Measurements from ENCODE around the gene SYNE2.

The SYNE2 gene

DNA sequence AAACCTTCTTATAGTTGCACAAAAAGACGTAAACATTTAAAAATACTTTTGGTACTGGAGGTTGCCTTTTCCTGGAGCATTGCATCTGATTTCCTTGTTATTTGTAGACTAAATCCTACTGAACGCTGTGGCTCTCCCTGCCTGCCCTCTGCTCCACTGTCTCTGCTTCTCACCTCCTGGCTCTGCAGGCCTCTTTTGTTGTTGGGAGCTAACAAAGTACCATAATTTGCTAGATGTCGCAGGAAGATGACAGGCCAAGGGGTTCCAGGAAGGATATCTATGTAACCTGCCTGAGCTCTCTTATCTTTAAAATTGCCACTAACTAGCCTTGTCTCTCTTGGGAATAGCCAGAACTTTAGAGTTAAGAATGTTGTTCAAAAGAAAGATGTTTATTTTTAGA lies 21.4 kb downstream of the SYNE2 start:
- DNase-seq (ENCODE audit: low read depth in 2 of 2) = no peak

DNA sequence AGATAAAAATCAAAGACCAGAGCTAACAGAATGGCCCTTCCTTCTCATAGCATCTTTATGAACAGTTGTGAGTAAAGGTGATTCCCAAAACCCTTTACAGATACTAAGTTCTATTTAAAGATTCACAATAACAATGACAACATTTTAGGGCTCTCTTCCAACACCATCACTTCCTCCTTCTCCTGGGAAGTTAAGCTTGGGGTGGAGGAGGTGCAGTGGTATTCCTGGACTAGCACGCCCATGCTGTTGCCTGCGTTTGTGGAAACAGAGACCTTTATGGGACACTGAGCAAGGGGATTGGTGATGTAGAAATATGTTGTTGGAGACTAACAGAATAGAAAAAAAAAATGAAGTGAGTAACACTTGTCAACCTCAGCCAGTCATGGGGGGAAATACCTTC lies 22.5 kb downstream of the SYNE2 start:
- no peak for DNase-seq (ENCODE audit: low read depth in 2 of 2)

DNA sequence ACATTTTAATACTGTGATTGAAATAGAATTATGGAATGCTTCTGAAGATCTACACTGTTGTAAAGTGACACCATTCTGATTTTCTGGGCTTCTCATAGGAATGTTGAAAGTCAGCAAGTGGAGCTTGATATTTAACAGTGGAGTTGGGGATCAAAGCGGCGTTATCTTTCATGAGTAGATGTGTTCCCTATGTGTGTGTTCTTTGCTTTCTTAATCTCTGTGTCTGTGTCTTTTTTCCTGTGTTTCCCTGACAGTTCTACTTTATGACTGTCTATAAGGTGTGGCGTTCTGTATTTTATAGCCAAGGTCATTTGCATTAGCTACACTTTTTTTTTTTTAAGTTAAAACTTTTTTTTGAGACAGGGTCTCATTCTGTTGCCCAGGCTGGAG lies 24.7 kb downstream of the SYNE2 start:
- DNase-seq (ENCODE audit: low read depth in 2 of 2) = no peak

DNA sequence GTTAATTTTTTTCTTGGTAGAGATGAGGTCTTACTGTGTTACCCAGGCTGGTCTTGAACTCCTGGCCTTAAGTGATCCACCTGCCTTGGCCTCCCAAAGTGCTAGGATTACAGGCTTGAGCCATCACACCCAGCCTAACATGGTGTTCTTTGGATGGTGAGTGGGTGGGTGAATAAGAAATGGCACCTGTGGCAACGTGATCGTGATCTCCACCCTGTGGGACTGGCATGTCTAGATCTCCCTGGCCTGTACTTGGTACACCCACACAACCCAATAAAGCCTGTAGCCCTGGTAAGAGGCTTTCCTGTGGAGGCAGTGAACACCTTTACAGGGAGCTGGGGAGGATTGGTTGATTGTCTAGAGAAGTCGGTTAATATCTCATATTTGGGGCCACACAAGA lies 25.2 kb downstream of the SYNE2 start:
- no peak for DNase-seq (ENCODE audit: low read depth in 2 of 2)

DNA sequence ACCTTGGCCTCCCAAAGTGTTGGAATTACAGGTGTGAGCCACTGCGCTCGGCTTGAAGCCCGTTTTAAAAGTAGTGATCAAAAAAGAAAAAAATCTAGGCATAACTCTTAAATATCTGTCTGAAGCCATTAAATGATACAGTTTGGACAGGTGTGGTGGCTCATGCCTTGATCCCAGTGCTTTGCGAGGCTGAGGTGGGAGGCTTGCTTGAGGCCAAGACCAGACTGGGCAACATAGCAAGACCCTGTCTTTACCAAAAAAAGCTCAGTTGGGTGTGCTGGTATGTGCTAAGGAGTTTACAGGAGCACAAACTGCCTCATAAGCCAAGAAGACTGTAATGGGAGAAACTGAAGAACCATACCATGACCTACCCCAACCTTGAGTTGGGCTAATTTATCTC lies 26.0 kb downstream of the SYNE2 start:
- no peak for DNase-seq (ENCODE audit: low read depth in 2 of 2)

DNA sequence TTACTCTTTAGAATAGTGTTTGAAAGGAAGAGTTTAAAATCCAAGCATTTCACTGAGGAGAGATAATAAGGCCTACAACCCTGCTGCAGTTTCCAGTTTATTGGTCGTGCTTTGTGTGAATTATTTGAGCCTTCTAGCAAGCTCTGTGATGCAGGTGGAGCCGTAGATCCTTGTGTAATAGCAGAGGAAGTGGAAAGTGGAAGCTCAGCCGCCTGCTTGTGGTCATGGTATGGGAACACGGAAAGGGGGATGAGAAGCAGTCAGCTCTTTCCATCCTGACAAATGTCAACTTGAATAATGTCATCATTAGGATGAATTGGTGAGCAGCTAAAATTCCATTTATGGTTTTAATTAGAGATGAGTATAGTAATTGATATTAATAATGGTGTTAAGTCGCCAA lies 29.1 kb downstream of the SYNE2 start:
- no peak for DNase-seq (ENCODE audit: low read depth in 2 of 2)

DNA sequence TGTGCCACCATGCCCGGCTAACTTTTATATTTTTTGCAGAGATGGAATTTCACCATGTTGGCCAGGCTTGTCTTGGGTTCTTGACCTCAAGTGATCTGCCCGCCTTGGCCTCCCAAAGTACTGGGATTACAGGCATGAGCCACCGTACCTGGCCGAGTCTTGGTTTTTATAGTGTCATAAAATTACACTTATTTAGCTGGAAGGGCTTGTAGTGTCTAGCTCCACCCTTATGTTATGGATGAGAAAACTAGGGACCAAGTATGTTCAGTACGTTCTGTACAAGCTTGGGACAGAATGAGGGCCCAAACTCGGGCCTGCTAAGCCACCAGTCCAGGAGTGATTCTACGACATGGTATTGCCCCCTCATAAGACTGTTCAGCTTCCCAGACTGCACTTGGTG lies 35.1 kb downstream of the SYNE2 start:
- DNase-seq (ENCODE audit: low read depth in 2 of 2) = no peak

DNA sequence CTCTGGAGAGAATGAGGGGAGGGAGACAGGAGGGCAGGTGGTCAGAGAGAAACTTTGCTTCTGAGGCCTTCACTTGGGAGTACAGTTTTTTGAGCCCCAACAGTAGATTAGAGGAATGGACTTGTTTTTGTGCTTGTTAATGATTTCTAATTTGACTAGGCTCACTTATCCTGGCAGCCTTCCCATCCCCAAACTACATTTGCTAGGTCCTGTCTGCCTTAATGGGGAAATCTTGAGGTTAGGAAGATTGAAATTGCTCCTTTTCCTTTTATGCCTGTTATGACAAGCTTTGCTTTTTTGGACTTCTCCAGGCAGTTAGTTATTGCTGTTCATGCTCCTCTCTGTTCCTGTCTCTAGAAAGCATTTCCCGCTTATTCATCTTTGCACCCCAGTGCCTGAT lies 37.7 kb downstream of the SYNE2 start:
- DNase-seq (ENCODE audit: low read depth in 2 of 2) = no peak

DNA sequence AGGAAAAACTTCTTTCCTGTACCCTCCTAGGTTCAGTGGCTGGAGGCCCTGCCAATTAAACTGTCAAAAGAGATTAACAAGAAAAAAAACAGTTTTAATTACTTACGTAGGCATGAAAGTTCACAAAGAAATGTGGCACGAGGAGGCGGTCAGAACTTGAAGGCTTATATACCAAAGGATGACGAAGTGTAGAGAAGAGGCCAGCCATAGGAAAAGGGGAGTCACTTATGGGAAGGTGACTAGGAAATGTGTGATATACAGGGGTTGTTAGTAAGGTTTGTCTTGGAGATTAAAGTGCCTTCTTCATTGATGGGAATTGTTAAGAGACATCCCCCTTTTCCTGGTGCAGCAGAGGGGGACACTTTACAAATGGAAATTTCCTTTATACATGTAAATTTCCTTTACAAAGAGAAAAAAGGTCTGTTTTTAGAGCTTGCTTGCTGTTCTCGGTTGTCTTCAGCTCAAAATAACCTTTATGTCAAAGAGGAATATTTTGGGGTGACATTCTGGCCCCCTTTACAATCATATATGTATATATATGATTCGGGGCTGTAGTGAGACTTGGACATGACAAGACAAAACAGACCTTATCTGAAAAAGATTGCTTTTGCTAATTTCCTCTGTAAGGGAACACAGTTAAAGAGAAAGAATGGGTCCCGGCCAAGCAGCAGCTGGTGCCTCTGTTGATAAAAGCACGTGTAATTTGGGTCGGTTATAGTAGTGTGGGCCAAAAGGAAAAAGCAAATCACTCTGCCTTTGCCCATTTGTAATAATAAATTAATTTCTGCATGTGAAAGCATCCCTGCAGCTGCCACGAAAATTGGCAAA lies 38.6 kb downstream of the SYNE2 start:
- no peak for DNase-seq (ENCODE audit: low read depth in 2 of 2)

DNA sequence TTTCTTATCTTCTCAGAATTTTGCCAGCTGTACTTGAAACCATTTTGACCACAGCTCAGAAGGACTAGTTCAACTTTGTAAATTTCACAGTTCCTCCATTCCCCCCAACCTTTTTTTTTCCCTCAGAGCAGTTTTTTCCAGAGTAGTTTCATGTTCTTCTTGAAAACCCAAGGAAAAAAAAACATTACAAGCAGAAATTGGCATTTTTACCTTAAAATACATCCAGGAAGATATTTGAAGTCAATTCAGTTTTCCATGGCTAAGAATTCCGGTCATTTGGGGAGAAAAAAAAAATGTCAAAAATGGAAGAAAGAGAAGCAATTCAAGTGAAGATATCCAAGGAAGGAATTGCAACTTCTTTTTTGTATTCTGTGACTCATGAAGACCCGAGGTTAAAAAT lies 39.5 kb downstream of the SYNE2 start:
- DNase-seq (ENCODE audit: low read depth in 2 of 2) = no peak

DNA sequence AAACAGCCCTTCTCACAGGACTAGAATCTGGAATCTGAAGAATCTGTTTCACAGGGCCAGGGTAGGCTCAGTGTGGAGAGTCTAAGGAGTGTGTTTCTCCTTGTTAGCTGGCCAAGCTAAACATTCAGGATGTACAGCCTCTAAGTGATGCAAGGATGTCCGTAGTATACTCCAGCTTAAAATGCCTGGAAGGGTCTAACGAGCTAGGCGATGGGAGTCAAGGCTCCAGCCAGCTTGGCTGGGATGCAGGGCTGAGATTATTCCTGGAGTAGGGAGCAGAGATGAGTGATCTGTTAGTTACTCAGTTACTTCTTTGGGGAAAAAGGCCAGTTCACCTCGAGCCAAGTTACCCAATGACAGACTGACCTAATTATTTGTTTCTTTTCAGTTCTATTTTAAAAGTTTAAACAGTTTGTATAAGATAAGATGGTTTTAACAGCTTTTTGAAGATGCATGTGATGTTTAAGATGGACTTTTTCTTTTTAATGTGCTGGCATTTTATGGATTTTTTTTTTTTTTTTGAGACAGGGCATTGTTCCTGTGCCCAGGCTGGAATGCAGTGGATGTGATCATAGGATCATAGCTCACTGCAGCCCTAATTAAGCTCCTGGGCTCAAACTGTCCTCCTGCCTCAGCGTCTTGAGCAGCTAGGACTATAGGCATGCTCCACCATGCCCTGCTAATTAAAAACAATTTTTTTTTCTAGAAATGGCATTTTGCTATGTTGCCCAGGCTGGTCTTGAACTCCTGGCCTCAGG lies 41.1 kb downstream of the SYNE2 start:
- DNase-seq (ENCODE audit: low read depth in 2 of 2) = no peak

DNA sequence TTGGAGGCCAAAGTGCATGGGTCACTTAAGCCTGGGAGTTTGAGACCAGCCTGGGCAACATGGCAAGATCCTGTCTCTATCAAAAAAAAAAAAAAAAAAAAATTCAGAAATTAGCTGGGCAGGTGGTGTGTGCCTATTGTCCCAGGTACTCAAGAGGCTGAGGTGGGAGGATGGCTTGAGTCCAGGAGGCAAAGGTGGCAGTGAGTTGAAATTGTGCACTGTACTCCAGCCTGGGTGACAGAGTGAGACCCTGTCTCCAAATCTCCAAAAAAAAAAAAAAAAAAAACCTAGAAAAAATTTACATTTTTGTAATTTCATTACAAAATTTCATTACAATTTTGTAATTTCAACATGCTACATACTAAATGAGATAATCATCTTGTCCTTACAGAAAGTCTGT lies 42.7 kb downstream of the SYNE2 start:
- DNase-seq (ENCODE audit: low read depth in 2 of 2) = no peak

DNA sequence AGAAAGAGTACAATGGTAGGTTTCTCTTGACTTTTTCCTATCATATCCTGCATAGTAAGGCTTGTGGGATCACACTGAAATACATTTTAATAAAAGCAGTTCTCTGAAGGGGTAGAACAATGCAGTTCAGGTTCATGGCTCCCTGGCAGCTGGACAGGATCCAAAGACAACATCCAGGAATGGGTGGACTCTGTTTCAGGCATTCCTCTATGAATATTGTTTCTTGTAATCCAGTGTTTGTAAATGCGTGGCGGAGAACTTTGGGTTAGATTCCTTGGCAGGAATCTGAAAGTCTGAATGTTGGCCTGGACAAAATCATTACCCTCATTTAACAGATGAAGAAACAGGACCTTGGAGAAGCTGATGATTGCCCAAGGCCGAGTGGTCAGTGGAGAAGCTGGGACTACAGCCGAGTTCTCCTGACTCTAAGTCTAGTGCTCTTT lies 43.5 kb downstream of the SYNE2 start:
- no peak for DNase-seq (ENCODE audit: low read depth in 2 of 2)

DNA sequence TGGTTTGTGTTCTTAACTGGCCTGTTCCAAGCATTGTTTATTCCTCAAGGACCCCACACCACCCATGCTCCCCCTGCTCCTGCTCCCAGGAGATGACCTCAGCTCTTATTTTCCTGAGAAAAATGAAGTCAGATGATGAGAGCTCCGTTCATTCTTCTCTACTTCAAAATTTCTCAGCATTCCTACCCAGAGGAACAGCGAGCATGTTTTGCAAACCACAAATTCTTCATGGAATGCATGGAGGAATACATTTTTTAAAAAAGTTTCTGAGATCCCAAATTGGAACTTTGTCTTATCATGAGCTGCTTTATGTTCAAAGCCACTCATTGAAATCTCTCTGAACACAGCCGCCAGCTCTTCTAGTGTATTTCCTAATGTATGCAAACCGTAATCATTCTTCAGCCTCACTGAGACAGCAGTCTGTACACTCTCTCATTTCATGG lies 44.9 kb downstream of the SYNE2 start:
- no peak for DNase-seq (ENCODE audit: low read depth in 2 of 2)

DNA sequence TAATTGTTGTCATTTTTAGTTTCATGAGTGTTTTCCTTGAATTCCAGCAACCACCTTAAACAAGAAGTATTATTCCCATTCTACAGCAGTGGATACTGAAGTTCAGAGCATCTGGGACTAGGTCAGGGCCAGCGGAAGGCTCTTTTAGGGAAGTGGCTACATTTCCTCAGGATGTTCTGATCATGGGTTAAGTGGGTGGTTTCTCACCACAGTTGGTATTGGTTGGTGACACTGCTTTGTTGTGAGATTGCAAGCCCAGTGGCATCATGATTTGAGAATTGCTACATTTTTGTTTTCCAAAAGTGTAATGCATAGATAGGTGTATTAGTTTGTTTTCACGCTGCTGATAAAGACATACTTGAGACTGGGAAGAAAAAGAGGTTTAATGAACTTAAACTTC lies 47.1 kb downstream of the SYNE2 start:
- no peak for DNase-seq (ENCODE audit: low read depth in 2 of 2)

DNA sequence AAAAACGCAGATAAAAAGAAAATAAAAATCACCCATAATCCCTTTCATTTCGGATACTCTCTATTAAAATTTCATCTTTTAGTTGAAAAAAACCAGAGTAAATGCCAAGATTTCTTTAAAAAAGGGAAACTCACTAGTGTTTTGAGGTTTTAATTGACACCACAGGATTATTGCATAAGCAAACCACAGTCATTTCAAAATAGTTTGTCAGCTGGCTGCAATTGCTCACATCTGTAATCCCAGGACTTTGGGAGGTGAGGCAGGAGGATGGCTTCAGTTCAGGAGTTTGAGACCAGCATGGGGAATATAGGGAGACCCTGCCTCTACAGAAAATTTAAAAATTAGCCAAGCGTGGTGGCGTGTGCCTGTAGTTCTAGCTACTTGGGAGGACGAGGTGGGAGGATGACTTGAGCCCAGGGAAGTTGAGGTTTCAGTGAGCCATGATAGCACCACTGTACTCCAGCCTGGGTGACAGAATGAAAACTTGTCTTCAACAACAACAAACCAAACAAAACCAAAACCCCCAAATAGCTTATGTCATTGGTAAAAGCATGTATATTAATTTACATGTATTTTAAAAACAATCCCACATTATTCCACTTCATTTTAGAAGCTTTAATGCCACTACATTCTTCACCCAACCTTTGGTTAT lies 48.8 kb downstream of the SYNE2 start:
- no peak for DNase-seq (ENCODE audit: low read depth in 2 of 2)

DNA sequence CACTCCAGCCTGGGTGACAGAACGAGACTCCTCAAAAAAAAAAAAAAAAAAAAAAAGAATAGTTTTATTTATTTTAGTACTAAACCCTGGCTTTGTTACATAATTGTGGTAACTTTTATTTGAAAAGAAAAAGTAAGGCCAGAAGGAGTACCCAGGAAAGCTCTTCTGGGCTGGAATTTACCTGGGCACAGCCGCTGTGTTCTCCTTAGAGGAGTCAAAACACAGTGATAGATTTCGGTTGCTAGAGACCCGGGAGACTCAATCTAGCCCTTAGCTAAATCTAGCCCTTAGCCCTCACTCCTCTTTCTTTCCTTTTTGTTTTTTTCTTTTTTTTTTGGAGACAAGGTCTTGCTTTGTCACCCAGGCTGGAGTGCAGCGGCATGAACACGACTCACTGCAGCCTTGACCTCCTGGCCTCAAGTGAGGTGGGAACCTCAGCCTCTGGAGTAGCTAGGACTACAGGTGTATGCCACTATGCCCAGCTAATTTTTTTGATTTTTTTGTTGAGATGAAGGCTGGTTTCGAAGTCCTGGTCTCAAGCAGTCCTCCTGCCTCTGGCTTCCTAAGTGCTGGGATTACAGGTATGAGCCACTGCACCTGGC lies 49.7 kb downstream of the SYNE2 start:
- DNase-seq (ENCODE audit: low read depth in 2 of 2) = no peak

DNA sequence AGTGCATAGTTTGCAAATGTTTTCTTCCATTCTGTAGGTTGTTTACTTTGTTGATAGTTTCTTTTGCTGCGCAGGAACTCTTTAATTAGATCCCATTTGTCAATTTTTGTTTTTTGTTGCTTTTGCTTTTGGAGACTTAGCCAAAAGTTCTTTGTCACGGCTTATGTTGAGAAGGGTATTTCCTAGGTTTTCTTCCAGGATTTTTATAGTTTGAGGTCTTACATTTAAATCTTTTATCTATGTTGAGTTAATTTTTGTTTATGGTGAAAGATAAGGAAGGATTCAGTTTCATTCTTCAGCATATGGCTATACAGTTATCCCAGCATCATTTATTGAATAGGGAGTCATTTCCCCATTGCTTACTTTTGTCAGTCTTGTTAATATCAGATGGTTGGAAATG lies 51.9 kb downstream of the SYNE2 start:
- no peak for DNase-seq (ENCODE audit: low read depth in 2 of 2)

DNA sequence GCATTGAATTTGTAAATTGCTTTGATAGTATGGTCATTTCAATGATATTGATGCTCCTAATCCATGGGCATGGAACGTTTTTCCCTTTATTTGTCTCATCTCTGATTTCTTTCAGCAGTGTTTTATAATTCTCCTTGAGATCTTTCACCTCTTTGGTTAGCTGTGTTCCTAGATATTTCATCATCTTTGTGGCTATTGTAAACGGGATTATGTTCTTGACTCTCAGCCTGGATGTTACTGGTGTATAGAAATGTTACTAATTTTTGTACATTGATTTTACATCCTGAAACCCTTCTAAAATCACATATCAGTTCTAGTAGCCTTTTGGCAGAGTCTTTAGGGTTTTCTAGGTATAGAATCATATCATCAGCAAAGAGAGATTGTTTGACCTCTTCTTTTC lies 52.6 kb downstream of the SYNE2 start:
- DNase-seq (ENCODE audit: low read depth in 2 of 2) = no peak

DNA sequence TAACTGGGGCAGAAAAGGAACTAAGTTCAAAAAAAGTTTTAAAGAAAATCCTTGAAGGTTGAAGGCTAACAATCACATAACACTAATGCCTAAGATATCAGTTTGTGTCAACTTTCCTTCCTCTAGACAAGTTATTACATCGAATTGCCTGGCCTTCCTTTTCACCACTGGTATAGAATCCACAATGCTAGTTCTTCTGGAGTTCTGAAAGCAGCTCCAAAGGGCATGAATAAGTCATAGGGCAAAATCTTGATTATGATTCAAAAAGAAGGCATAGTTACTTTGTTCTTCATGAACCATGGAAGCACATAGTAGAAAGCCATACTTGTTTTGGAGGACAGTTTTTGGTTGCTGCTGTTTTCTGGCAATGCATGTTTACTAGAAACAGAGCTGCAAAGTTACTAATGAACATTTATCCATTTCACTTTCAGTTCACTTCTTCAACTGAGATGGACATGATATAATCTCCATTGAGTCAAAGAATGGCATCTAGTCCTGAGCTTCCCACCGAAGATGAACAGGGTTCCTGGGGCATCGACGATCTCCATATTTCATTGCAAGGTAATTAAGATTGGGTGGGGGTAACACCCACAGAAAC lies 56.0 kb downstream of the SYNE2 start:
- DNase-seq (ENCODE audit: low read depth in 2 of 2) = no peak

DNA sequence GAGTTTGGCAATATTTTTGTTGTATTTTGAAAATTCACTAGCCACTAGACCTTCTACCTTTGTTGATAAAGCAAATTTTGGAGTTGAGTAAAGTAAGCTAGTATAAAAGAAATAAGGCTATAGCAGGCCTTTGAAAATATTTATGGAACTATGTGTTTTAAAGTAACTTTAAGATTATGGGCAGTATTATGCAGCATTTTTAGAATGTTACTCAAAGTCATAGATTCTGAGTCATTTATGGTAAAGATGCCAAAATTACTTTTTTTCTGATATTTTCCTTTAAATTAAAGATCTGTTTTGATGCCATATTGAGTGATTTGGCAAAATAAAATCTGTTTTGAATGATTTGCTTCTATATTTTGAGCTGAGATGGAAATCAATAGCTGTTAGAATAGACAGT lies 57.2 kb downstream of the SYNE2 start:
- DNase-seq (ENCODE audit: low read depth in 2 of 2) = no peak

All from stimulated activated CD8-positive, alpha-beta memory T cell treated with anti-CD3 and anti-CD28 coated beads, Interleukin-7, amount 100 ng/mL, for 4 hours (primary cell).